H1 (cell line): Measurements from ENCODE around the gene PDZD8. TPM values are rescaled to one million over a fixed set of nuclear protein-coding genes. Genes with fewer than 3 reads are reported as not detected.

Experiments
- ATF3 ChIP-seq: IDR thresholded peaks from 2 replicates; pipeline ENCODE4 v1.6.1; 2011; ENCODE audit warnings: low read depth, mild to moderate bottlenecking, low read length; ENCODE audit not compliant: insufficient read depth
- GTF2F1 ChIP-seq: IDR thresholded peaks from 2 replicates; pipeline ENCODE4 v1.6.1; 2012; ENCODE audit warnings: low read depth, low read length, improper control_type of control experiment, borderline replicate concordance
- JUND ChIP-seq: IDR thresholded peaks from 2 replicates; pipeline ENCODE4 v1.6.1; 2011; ENCODE audit warnings: mild to moderate bottlenecking, improper control_type of control experiment, low read length
- polyA plus RNA-seq, 7 experiments: library from polyadenylated mRNA; depleted of rRNA in 3 of 7; stranded (reverse) in 5 of 7; unstranded in 2 of 7; fragments of >200 nt in 5 of 7; fragments of 200-250 nt in 2 of 7; gene quantifications; 1 replicate in 5 of 7; 2 replicates in 1 of 7; 4 replicates in 1 of 7; pipeline versions ENCODE4 v1.2.1 to v1.2.3, GENCODE V29; 2011 to 2013; ENCODE audit warnings: missing spikeins in 2 of 7, mixed read lengths in 2 of 7
- total RNA-seq: library from RNA; stranded (reverse); fragmentation: NEBNext Ultra II Directional; extraction: Animal tissue kit (Norgen Biotek cat#: 25700); gene quantifications from 2 replicates; pipeline ENCODE4 v1.2.1, GENCODE V29; 2021

The PDZD8 gene
- total and polyA plus RNA-seq, 2 of the 8 experiments (the other 6 are each of a cell fraction or from before 2014, with no cell fraction given): 10.9 to 50.1 TPM

GRCh38 chr10:117313641-117314040, 61.6 kb downstream of the PDZD8 start (continued):
- TF ChIP-seq ATF3 (no peak), JUND (no peak), GTF2F1 (no peak)
